Prostate gland (tissue), 2 donors: ENCODE measurements around the gene SCGB1C1.
"Not testable (repeated sequence)": the region's sequence is repeated elsewhere in the genome, so short reads cannot be mapped to it uniquely, and the experiment has no call there.

Experiments used
- POLR2A ChIP-seq: fragments of 450-650 bp; IDR thresholded peaks from one replicate; pipeline ENCODE4 v1.6.1; 2016; ENCODE audit warnings: antibody characterized with exemption, mild to moderate bottlenecking
- POLR2AphosphoS5 ChIP-seq: sonication (generic); formaldehyde crosslinking; IDR thresholded peaks from one replicate; pipeline ENCODE4 v1.6.1; 2017; ENCODE audit warnings: antibody characterized with exemption
- TF ChIP-seq, protein P1 (sequence below), 4 experiments: fragments of 200-600 bp in 2 of 4; fragments of 450-650 bp in 2 of 4; sonication (generic) in 2 of 4; IDR thresholded peaks; 1 replicate in 3 of 4; 2 replicates in 1 of 4; pipeline ENCODE4 v1.5.1; 2016 to 2019; ENCODE audit warnings: antibody characterized with exemption in 4 of 4, mild to moderate bottlenecking in 2 of 4, moderate library complexity in 2 of 4

DNA sequence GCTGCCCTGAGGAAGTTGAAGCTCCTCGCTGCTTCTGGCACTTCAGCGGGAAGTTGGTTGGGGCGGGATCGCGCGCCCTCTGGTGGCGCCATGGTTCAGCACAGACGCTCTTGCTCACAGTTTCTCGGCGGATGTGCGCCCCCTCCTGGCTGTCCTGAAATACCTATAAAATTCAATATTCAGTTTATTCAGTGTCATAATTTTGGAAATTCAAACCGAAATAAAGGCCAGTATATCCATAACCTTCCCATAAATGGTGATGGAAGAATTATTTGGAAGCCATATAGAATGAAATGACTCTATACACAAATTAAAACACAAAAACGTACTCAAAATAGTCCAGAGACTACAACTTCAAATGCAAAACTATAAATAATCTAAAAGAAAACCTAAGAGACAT is 12.6 kb upstream of the SCGB1C1 start:
- TF ChIP-seq, protein P1, sequence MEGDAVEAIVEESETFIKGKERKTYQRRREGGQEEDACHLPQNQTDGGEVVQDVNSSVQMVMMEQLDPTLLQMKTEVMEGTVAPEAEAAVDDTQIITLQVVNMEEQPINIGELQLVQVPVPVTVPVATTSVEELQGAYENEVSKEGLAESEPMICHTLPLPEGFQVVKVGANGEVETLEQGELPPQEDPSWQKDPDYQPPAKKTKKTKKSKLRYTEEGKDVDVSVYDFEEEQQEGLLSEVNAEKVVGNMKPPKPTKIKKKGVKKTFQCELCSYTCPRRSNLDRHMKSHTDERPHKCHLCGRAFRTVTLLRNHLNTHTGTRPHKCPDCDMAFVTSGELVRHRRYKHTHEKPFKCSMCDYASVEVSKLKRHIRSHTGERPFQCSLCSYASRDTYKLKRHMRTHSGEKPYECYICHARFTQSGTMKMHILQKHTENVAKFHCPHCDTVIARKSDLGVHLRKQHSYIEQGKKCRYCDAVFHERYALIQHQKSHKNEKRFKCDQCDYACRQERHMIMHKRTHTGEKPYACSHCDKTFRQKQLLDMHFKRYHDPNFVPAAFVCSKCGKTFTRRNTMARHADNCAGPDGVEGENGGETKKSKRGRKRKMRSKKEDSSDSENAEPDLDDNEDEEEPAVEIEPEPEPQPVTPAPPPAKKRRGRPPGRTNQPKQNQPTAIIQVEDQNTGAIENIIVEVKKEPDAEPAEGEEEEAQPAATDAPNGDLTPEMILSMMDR (IDR thresholded peaks at IDR 0.05): not testable (repeated sequence)
- not testable (repeated sequence) for TF ChIP-seq POLR2A, POLR2AphosphoS5
